LNCaP clone FGC (cell line): ENCODE results near the gene GPR12.

Source experiments
- DNase-seq: peaks from one replicate; pipeline ENCODE4 v3.0.0-alpha.2; 2011; ENCODE audit warnings: low read depth
- H3K4me3 ChIP-seq: 2 replicates; pipeline ENCODE4 v1.5.1; 2011; ENCODE audit warnings: mild to moderate bottlenecking, low read depth, low read length, control low read depth
- CTCF ChIP-seq: IDR thresholded peaks from 2 replicates; pipeline ENCODE4 v1.5.1; 2012; ENCODE audit warnings: mild to moderate bottlenecking; ENCODE audit not compliant: control insufficient read depth, insufficient read depth; ENCODE audit errors: extremely low read depth

The GPR12 gene

GRCh38 chr13:26706381-26706780 is 54.2 kb downstream of the GPR12 start:
- no peak overlapping the region for H3K4me3 ChIP-seq
- no peak for TF ChIP-seq CTCF
- DNase-seq: no peak

GRCh38 chr13:26705536-26705935 is 55.0 kb downstream of the GPR12 start:
- no peak overlapping the region for H3K4me3 ChIP-seq
- no peak for TF ChIP-seq CTCF
- DNase-seq: no peak
